HG02678 (cell line): ENCODE data around the gene SMG1.
A peak's percentile ranks its signal among the peaks of the same experiment; 100 is the strongest.
"Not testable (repeated sequence)": the region's sequence is repeated elsewhere in the genome, so short reads cannot be mapped to it uniquely, and the experiment has no call there.

ENCODE experiments used
- ATAC-seq: cut with Tn5 transposase; IDR thresholded peaks from one replicate; pipeline ENCODE4 v1.9.1; 2021; ENCODE audit warnings: mild to moderate bottlenecking, moderate library complexity; ENCODE audit not compliant: unreplicated experiment

The SMG1 gene

GRCh38 chr16:18936727-18937340, 10.6 kb upstream of the SMG1 start:
- ATAC-seq = no peak

- no peak for ATAC-seq
Observed at GRCh38 chr16:18933501-18933900, 7.3 kb upstream of the SMG1 start.

- ATAC-seq = no peak
Observed at GRCh38 chr16:18932243-18932987, 6.2 kb upstream of the SMG1 start.

- no peak for ATAC-seq
Observed at GRCh38 chr16:18931756-18932155, 5.5 kb upstream of the SMG1 start.

DNA sequence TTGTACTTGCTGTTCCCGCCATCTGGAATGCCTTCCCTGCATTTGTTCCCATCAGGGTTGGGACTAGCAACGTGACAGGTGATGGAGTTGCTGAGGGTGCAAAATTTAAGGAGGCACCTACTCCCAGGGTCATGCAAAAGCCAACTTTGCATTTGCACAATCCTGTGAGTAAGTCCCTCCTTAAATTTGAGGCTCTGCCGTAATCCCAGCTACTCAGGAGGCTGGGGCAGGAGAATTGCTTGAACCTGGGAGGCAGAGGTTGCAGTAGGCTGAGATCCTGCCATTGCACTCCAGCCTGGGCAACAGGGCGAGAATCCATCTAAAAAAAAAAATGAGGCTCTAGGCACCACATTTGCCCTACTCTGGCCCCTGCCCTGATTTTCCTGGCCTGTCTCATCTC, 3.9 kb upstream of the SMG1 start:
- ATAC-seq = not testable (repeated sequence)

- not testable (repeated sequence) for ATAC-seq
Observed at GRCh38 chr16:18928073-18928472, 1.9 kb upstream of the SMG1 start.

DNA sequence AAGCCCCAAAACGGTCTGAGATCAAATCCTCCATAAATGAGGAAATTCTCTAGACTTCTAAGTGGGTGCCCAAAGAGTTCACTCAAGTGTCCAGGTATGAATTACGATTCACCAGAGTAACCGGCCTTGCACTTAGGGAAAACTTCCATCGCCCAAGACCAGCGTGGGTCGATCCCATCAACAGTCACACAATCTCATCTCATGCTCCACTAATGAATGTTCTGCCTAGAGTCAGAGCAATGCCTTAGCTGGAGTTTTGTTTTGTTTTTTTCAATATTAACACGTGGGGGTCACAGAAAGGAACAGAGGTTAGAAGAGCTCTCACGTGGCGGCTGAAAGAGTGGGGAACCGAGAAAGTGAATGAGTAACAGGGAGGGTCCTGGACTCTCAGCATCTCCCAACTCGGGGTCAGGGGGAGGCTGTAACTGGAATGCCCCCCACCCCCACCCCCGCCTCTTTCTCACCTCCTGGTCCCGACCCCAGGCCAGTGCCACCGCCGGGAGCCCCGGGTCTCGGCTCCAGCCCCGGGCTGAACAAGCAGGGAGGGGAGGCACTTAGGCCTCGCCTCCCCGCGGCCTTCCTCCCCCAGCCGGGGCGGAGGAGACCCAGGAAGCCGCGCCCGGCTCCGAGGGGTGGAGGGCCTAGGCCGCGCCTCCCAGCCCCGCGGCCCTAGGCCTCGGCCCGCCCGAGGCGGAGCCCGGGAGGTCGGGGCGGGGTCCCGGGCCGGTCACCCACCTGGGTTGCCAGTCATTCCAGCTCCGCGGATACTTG, 808 bp downstream of the SMG1 start:
- peak; percentile 58 for ATAC-seq

- ATAC-seq = not testable (repeated sequence)
Observed at GRCh38 chr16:18923935-18924334, 2.3 kb downstream of the SMG1 start.

GRCh38 chr16:18923124-18923523, 3.1 kb downstream of the SMG1 start:
- ATAC-seq = not testable (repeated sequence)

GRCh38 chr16:18909585-18909984, 16.6 kb downstream of the SMG1 start:
- not testable (repeated sequence) for ATAC-seq

DNA sequence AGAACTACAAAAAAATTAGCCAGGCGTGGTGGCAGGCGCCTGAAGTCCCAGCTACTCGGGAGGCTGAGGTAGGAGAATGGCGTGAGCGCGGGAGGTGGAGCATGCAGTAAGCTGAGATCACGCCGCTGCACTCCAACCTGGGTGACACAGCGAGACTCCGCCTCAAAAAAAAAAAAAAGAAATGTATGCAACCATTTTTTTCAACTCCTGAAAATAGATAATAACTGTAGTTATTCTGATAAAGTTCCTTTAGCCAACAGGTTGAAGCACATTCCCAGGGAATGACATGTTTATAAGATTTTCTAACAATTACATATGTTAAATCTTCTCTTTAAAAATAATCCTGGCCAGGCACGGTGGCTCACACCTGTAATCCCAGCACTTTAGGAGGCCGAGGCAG, 17.5 kb downstream of the SMG1 start:
- ATAC-seq = not testable (repeated sequence)

- not testable (repeated sequence) for ATAC-seq
Observed at GRCh38 chr16:18902778-18903177, 23.4 kb downstream of the SMG1 start.

- not testable (repeated sequence) for ATAC-seq
Observed at GRCh38 chr16:18902044-18902443, 24.2 kb downstream of the SMG1 start.

DNA sequence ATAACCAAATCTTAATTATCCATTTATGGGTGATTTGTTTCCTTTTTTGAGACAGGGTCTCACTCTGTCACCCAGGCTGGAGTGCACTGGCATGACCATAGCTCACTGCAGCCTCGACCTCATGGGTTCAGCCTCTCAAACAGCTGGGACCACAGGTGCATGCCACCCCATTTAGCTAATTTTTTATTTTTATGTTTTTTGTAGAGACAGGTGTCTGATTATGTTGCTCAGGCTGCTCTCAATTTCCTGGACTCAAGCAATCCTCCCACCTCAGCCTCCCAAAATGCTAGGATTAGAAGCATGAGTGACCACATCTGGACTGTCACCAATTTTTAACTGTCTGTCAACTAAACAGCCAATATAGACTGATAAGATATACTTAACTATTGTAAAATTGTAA, 25.0 kb downstream of the SMG1 start:
- ATAC-seq = not testable (repeated sequence)

- ATAC-seq = not testable (repeated sequence)
Observed at GRCh38 chr16:18884456-18884855, 41.8 kb downstream of the SMG1 start.

DNA sequence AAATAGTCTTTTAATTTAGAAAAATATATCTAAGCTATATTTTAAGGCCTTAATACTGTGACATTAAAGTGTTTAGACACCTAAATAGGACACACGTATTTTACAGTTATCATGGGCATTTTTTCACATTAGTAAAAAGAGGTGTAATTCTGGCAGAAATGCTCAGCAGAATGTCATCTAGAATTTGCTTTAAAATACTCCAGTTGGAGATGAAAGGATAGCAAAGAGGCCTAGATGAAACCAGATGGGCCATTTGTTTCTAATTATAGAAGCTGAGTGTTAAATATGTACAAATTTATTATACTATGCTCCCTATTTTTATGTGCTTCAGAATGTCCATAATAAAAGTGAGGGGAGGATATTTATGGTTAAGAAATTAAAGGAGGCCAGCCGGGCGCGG, 48.5 kb downstream of the SMG1 start:
- not testable (repeated sequence) for ATAC-seq

DNA sequence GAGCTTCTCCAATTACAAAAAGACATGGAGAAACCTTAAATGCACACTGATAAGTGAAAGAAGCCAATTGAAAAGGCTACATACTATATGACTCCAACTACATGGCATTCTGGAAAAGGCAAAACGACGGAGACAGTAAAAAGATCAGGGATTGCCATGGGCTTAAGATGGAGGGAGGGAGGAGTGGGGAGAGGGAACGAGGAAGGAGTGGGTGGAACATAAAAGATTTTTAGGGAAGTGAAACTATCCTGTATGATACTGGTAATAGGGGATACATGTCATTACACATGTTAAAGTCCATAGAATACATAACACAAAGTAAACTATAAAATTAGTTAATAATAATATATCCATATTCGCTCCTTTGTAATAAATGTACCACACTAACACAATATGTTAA, 48.9 kb downstream of the SMG1 start:
- ATAC-seq = not testable (repeated sequence)

DNA sequence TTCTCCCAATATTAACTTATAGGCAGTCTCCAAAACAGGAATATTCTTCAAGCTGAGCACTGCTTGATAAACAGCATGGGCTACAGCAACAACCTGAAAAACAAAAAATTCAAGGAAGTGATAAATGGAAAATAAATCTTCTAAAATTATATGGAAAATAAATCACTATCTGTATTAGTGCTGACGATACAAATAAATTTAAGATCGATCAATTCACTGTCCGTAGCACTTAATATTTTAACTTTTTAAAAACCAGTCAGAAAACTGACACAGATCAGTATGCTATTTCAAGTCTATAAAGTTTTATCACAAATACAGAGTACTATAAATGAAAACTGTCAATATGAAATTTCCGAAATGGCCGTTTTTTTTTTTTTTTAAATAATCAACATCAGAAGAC, 49.9 kb downstream of the SMG1 start:
- not testable (repeated sequence) for ATAC-seq

DNA sequence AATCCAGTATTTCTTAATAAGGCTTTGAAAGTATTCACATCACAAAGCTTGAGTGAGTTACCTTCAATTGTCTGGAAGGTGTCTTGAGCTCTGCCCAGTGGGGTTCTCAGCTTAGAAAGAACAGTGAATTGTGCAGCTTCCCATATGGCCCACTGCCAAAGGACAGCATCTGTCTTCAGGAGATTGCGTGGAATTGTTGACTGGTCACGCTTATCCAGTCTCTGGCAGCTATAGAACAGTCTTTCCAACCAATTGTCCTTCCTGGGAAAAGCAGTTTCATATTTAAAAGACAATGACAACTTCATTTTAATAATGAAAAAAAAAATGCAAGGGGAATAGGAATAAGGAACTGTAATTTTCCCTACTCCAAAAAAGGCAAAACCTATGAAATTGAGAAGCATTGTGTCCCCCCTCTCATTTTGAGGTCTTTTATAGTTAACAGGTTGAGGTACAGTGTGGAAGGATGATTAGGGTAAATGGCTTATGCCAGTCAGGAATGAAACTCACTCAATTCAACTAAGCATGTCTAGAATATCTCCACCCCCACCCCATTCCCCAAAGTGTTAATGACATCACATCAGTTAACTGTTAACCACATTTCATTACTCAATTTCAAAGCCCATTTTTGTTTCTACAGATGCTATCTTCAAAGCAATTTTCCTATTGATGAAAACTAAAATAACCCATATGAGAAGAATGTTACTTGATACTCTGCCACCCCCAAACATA, 57.0 kb downstream of the SMG1 start:
- ATAC-seq = not testable (repeated sequence)

DNA sequence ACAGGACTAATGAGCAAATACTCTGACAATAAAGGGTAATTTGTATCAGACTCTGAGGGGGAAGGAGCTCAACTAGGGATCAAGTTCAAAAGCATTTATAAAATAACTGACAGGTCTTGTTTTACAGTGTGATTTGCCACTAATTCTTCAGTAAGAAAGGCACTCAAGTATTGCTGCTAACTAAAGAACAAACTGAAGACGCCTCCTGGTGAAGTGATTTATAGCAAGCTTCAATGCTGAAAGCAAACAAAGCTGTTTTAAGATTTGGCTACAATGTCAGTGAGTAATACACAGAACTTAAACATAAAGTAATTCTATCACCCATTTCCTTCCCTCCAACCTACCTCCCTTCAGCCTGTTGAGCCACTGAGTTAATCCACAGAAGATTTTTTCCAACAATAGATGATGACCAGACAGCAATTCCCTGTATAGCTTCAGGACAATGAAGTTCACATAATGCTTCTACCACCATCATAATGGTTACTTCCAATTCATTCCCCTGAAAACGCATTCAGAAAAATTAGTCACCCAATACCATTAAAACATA, 59.9 kb downstream of the SMG1 start:
- ATAC-seq = not testable (repeated sequence)

DNA sequence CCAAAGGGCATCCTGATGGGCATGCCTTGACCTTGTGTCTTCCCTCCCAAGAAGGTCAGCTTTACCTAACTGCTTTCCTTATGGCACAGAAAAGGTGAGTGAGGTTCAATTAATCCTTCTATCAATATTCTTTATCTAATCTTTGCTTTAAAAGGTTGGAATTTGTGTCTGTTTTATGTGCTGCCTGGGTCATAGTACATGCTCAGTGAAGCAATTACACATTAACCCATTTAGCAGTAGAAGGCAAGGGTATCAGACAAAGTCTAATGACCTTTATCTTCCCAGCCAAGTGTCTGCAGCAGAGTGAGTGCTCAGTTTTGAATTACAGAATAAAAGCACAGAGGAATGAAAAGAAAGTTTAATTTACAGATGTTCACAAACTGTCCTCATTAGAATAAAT, 63.3 kb downstream of the SMG1 start:
- not testable (repeated sequence) for ATAC-seq
